ENCODE measurements around the gene ZNF513.
A peak's percentile ranks its signal among the peaks of the same experiment; 100 is the strongest.

Gene ZNF513

DNA sequence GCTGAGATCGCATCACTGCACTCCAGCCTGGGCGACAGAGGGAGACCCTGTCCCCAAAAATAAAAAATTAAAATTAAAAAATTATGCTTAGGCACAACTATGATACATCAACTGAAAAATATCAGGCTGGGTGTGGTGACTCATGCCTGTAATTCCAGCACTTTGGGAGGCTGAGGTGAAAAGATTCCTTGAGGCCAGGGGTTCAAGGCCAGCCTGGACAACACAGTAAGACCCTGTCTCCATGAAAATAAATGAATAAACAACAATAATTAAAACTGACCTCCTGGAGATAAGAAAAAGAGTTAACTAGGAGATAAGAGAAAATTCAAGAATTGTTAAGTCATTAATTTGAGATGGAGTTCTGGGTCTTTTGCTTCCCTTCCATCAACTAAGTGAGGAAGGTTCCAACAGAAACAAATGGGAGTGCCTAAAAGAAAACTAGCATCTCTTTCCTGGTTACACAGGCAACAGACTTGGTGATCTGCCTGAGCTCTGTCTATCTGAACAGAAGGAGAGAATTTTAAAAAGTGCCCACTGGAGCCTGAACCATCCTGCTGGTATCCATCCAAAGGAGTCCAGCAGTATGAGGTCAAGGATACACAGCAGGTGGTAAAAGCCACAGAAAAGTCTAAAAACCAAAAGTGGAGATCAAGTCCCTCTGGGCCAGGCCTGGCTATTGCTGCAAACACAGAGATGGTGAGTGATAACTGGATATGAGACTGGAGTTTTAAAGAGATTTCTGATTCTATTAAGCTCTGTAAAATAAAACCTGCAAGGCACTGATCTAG lies 20.0 kb upstream of the ZNF513 start:
- DNase-seq, result no peak
- intact Hi-C loops (cut with DNase I), result no loop called here

DNA sequence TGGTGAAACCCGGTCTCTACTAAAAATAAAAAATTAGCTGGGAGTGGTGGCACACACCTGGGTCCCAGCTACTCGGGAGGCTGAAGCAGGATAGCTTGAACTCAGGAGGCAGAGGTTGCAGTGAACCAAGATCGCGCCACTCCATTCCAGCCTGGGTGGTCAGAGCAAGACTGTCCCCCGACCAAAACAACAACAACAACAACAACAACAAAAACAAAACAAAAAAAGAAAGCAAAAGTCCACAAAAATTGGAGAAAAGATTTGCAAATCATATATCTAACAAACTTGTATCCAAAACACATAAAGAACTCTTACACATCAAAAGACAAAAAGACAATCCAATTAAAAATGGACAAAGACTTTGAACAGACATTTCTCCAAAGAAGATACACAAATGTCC lies 18.4 kb upstream of the ZNF513 start:
- no peak for DNase-seq
- intact Hi-C loops (cut with DNase I), result no loop called here

DNA sequence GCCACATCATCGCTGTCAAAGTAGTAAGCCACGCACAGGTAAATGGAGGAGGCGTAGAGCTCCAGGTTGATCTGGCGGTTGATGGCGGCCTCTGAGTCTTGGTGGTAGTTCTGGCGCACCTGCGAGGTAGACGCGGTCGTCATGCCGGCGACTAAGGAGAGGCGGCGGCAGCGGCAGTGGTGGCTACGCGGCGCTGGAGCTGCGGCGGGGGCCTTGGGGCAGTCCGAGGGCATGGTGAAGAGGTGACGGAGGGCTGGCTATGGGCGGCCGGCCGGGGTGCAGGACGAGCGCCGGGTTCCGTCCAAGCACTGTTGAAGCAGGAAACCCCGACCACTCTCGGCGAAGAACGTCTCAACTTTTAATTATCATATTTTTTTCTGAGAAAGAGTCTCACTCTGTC lies 12.7 kb upstream of the ZNF513 start:
- no peak for DNase-seq

DNA sequence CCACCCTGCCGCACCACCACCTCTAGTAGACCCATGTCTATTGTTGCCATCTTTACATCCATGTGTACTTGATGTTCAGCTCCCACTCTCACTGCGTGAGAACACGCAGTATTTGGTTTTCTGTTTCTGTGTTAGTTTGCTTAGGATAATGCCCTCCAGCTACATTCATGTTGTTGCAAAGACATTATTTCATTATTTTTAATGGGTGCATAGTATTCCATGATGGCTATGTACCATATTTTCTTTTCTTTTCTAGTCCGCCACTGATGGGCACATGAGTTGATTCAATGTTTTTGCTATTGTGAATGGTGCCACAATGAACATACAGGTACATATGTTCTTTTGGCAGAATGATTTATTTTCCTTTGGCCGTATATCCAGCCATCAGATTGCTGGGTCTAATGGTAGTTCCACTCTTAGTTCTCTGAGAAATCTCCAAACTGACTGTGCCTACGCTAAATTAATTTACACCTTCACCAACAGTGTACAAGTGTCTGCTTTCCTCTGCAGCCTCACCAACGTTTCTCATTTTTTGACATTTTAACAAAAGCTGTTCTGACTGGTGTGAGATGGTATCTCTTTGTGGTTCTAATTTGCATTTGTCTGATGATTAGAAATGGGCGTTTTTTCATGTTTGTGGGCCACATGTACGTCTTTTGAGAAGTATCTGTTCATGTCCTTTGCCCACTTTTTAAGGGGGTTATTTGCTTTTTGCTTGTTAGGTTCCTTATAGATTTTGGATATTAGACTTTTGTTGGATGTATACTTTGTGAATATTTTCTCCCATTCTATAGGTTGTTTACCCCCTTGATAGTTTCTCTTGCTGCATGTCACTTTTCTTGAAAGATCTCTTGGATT lies 10.5 kb upstream of the ZNF513 start:
- DNase-seq, result no peak
- intact Hi-C loops (cut with DNase I), result no loop called here

More for the DNA sequence above, 12.7 kb upstream of the ZNF513 start:
- intact Hi-C loops (cut with DNase I), result no loop called here

DNA sequence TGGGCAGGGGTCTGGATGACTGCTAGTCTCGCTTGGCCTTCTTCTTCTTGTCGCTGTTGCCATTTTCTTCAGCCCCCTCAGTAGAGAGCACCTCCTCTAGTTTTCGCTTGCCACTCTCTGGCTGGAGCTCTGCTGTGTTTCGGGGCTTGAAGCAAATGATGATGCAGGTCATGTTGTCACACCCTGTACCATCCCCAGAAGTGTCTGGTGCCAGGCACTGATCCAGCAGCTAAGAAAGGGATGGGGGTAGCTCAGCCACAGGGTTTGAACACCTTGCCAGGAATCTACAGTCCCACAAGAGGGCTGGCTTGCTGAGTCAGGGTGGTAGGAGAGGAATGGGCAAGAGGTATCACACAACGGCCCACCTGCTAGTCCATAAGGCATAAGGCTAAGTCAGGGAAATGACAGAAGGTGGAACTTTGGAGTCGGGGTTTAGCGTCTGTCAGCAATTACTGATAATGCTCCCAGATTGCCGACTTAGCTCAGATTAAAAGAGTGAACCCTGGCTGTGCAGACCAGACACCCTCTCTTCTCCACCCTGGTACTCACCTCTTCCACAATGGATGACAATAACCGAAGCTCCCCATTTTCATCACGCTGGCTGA lies 1.1 kb upstream of the ZNF513 start:
- intact Hi-C loops (cut with DNase I), result no loop called here
- no peak for DNase-seq

DNA sequence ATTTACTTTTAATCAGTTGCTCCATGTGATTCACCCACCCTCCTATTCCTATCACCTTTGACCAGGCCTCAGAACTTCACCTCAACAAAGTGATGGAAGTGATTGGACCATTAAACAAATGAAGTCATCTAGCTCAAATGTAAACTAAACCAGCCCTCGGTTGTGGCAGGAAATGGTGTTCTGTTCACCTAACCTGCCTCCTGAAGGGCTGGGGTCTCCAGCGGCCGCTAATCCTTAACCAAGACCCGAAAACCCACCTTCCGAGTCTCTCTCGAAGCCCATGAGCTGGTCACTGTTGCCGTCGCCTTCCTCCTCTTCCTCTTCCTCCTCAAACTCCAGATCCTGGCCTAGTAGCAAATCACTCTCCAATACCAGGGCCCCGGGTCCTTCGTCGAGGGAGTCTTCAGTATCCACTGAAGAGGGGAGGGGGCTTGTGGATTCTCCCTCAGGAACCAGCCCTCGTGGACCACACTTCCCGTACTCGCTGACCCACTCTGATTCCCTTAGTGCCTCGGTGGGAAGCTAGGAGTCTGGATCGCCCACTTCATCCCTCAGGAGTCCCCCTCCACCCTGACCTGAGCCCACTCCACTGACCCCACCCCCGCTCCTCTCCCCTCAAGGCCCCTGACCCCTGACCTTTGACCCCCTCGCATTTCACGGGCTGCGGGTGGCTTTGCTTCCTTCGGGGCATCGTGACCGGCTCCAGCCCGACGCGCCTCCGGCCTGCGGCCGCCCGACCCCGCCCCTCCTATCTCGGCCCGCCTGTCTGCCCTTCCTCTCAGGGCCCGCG lies 503 bp downstream of the ZNF513 start:
- peak in 41 of 42 donors; percentile 39 to 89 (median 74) for DNase-seq
- intact Hi-C loops (cut with DNase I), result loop anchor here (1.0 kb wide), 2 partner anchors 10 to 29 kb away; partner anchors contain the start of genes EIF2B4, PPM1G and SNX17

DNA sequence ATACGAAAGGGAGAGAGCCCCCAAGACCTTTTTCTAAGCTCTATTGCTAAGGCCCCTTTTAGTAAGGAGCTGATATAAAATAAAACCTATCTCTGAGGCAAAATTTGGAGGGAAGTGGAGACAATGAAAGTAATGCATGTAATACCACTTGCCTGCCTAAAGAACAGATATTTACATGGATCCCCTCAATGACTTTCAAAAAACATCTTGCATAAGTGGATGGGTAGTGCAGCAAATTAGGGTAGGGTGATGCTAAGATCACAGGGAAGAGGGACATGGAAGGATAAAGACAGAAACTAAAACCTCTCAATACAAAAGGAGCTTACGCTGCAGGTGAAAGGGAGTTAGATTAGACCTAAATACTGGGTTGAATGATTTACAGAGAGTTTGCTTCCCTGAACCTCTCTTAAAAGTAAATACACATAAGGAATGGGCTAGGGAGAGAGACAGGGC lies 1.1 kb downstream of the ZNF513 start:
- intact Hi-C loops (cut with DNase I), result no loop called here
- DNase-seq, result no peak

DNA sequence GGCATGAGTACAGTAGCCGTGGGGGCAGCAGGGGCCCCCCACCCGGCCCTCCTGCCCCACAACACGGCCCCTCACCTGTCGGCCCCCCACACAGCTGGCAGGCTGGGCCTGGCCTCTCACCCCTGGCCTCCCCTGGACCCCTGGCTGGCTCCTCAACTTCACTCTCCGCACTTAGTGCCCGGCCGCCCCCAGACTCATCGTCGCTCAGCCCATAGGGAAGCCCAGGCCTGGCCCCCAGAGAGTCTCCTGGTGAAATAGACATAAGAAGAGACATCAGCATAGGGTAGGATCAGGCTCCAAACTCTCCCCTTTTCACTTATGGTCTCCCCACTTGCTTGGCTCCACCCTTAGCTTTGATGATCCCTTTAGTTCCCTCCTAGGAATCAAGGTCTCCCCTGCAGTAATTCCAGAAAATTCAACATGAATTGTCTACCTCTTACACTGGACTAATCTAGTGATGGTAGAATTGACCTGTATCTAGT lies 1.7 kb downstream of the ZNF513 start:
- intact Hi-C loops (cut with DNase I), result no loop called here

DNA sequence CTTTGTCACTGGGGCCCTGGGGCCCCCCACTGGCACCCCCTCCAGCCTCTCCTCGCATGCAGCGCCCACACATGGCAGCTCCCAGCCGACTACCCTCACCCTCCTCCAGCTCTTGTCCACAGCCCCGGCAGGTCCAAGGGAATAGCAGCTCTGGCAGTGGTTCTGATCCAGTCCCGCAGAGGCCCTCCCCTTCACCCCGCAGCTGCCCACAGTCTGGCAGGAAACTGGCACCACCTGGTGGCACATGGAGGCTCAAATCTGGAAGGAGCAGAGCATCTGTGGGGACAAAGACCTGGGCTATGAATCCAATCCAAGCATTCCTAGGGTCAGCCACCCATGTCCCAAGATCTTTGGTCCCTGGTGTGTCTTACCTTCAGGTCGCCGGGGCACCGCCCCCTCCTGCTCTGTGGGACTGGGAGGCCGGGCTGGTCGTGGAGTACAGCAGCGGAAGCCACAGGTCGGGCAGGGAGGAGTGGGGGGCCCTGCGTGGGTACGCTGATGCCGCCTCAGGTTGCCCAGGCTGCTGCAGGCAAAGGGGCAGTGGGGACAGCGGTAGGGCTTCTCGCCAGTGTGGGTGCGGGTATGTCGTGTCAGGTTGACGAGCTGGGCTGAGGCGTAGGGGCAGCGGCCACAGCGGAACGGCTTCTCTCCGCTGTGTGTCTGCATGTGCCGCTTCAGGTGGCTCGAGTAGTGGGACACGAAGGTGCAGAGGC lies 2.3 kb downstream of the ZNF513 start:
- intact Hi-C loops (cut with DNase I), result no loop called here
- DNase-seq, result peak in 25 of 42 donors; percentile 7 to 59 (median 34)

More for the DNA sequence above, 1.7 kb downstream of the ZNF513 start:
- no peak for DNase-seq

DNA sequence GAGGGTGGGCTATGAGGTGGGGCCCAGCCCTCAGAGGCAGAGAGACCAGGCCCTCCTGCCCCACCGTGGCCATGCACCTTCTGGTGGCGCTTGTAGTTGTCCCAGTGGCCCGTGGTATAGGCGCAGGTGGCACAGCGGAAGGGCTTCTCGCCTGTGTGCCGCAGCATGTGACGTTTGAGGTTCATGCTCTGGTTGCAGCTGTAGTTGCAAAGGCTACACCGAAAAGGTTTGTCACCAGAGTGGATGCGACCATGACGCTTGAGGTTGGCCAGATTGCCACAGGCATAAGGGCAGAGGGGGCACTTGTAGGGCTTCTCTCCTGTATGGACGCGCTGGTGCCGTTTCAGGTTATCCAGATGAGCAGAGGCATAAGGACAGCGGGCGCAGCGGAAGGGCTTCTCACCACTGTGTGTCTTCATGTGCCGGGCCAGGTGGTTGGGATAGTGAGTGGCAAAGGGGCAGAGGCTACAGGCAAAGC lies 2.9 kb downstream of the ZNF513 start:
- DNase-seq, result peak in 2 of 42 donors; percentile 5 to 51
- intact Hi-C loops (cut with DNase I), result no loop called here

DNA sequence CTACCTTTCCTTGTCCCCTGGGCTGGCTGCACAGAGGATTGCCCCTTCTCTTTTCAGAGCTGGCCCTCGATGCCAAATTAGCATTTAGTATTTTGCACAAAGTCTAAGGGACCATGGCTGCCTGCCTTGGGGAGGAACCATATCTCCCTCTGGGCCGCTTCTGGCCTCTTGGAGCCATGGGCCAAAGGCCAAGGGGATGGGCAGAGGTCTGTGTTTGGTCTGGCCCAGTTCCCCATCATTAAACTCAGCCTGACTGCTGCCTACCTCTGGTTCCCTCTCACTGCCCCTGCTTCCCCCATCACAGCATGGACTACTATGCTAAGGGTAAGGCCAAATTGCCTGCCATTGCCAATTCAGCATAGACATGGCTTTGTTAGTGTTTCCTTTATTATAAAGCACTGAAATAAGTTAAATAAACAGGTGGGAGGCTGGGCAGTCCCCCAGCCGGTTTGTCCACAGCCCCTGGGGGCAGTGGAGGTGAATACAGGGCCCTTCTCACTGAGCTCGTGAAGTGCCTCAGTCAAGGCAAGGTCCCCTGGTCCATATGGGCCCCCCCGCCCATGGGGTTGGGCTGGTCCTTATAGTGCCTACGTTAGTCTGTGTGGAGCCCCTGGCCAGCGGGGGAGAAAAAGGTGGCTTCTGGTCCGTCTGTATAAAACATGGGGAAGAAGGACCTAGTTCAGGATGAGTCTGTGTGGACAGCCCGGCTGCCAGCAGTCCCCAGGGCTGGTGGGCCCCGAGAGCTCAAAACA lies 3.5 kb downstream of the ZNF513 start:
- DNase-seq, result no peak
- intact Hi-C loops (cut with DNase I), result no loop called here

DNA sequence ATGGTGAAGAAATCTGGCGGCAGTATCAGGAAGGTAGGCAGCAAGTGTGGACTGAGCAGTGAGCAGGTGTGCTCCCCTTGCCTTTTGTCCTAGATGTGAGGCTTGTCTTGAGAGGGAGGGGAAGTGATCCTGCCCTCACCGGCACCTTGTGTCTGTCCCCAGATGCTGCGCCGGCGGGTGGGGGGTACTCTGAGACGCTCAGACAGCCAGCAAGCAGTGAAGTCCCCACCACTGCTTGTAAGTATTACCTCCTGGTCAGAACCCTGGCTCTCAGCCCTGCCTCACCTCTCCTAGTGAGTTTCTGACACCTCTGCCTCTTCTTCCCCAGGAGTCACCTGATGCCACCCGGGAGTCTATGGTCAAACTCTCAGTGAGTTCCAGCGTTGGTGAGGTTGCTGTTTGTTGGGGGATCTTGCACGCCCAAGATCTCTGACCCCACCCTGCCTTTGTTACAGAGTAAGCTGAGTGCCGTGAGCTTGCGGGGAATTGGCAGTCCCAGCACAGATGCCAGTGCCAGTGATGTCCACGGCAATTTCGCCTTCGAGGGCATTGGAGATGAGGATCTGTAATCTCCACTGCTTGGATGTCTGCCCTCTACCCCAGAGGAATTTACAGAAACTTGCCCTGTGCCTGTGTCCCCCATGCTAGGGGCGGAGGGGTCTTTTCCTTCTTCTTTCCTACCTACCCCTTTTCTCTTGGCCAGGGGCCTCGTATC lies 4.2 kb downstream of the ZNF513 start:
- no peak for DNase-seq
- intact Hi-C loops (cut with DNase I), result no loop called here

DNA sequence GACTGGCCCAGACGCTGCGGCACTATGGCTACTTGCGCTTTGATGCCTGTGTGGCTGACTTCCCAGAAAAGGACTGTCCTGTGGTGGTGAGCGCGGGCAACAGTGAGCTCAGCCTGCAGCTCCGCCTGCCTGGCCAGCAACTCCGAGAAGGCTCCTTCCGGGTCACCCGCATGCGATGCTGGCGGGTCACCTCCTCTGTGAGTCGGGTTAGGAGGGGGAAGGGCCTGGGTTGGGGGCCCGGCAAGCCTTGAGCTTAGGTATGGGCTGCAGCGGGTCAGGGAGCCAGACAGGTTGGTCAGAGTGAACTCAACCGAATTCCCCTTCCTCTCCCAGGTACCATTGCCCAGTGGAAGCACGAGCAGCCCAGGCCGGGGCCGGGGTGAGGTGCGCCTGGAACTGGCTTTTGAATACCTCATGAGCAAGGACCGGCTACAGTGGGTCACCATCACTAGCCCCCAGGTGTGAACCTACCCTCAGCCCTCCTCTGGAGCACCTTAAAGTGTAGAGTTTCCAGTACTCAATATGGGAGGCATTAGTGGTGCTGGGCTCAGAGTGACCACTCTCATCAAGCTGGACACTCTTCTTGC lies 4.9 kb downstream of the ZNF513 start:
- no peak for DNase-seq
- intact Hi-C loops (cut with DNase I), result no loop called here

DNA sequence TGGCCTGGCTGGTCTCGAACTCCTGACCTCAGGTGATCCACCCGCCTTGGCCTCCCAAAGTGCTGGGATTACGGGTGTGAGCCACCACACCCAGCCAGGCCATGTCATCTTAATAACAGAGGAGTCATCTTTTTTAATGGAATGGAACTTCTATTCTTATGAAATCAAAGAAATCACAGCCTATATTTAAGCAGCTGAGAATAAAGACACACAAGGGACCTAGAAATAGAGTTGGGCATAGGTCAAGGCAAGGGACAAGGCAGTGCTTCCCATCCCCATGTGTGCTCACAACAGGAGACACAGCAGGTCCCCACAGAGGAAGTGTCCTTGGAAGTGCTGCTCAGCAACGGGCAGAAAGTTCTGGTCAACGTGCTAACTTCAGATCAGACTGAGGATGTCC lies 7.0 kb downstream of the ZNF513 start:
- no peak for DNase-seq
- intact Hi-C loops (cut with DNase I), result loop anchor here (5.0 kb wide), 2 partner anchors 54 to 161 kb away; partner anchors contain the start of genes ATRAID, NRBP1 and SLC5A6

DNA sequence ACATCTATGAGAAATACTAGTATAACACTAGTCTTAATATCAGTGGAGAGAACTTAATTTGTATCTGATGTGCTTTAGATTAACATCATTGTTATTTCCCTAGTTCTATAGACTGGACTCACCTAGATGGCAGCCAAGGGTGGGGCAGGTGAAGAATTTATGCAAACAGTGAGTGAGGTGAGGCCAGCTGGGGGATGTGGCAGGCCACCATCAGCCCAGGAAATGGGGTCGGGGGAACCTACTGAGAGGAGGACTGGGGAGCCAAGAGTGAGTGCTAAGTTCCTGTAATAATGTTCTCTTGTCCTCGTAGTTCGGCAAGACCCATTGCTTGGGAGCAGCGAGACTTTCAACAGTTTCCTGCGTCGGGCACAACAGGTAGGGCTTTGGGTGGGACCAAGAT lies 7.6 kb downstream of the ZNF513 start:
- no peak for DNase-seq
- intact Hi-C loops (cut with DNase I), result loop anchor here (5.0 kb wide), 2 partner anchors 54 to 161 kb away; partner anchors contain the start of genes ATRAID, NRBP1 and SLC5A6

Measured in head of caudate nucleus (tissue), 42 donors.